Lower leg skin (tissue), 3 donors: ENCODE data around the gene TREML4.

Experiments
- POLR2A ChIP-seq, 2 donors: fragments of 450-650 bp; IDR thresholded peaks; one replicate each; pipeline ENCODE4 v1.6.1; 2016 to 2017; ENCODE audit warnings: antibody characterized with exemption in 2 of 2, mild to moderate bottlenecking in 1 of 2, moderate library complexity in 1 of 2
- TF ChIP-seq, protein P1 (sequence below), 3 donors: fragments of 450-650 bp; IDR thresholded peaks; one replicate each; pipeline ENCODE4 v1.5.1; 2016; ENCODE audit warnings: antibody characterized with exemption in 3 of 3, mild to moderate bottlenecking in 3 of 3, moderate library complexity in 2 of 3

DNA sequence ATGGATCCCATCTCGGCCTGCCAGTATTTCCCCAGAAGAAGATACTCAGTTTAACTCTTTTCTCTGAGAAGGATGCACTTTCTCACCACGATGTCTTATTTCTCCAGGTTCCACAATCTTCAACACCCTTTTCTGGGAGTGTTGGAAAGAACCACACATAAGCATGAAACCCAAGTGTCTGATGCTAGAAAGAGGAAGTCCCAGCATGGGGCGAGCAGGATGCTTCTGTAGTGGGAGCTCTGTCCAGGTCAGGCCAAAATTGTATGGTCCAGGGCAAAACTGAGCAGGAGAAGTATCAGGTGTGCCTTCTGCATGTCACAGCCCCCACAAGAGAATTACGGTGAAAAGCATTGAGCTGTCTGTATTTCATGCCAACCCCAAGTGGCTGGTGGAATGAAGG, 47.3 kb downstream of the TREML4 start:
- TF ChIP-seq, protein P1, sequence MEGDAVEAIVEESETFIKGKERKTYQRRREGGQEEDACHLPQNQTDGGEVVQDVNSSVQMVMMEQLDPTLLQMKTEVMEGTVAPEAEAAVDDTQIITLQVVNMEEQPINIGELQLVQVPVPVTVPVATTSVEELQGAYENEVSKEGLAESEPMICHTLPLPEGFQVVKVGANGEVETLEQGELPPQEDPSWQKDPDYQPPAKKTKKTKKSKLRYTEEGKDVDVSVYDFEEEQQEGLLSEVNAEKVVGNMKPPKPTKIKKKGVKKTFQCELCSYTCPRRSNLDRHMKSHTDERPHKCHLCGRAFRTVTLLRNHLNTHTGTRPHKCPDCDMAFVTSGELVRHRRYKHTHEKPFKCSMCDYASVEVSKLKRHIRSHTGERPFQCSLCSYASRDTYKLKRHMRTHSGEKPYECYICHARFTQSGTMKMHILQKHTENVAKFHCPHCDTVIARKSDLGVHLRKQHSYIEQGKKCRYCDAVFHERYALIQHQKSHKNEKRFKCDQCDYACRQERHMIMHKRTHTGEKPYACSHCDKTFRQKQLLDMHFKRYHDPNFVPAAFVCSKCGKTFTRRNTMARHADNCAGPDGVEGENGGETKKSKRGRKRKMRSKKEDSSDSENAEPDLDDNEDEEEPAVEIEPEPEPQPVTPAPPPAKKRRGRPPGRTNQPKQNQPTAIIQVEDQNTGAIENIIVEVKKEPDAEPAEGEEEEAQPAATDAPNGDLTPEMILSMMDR (IDR thresholded peaks at IDR 0.05) = no peak
- no peak for TF ChIP-seq POLR2A (IDR thresholded peaks at IDR 0.05)
